ENCODE measurements around the gene EIF4H. TPM values are rescaled to one million over a fixed set of nuclear protein-coding genes. Genes with fewer than 3 reads are reported as not detected.

The EIF4H gene
- total and polyA plus RNA-seq, 9 of the 15 experiments (the other 6 are each of a cell fraction or from before 2014, with no cell fraction given): 11.0 to 435 (median 319) TPM

DNA sequence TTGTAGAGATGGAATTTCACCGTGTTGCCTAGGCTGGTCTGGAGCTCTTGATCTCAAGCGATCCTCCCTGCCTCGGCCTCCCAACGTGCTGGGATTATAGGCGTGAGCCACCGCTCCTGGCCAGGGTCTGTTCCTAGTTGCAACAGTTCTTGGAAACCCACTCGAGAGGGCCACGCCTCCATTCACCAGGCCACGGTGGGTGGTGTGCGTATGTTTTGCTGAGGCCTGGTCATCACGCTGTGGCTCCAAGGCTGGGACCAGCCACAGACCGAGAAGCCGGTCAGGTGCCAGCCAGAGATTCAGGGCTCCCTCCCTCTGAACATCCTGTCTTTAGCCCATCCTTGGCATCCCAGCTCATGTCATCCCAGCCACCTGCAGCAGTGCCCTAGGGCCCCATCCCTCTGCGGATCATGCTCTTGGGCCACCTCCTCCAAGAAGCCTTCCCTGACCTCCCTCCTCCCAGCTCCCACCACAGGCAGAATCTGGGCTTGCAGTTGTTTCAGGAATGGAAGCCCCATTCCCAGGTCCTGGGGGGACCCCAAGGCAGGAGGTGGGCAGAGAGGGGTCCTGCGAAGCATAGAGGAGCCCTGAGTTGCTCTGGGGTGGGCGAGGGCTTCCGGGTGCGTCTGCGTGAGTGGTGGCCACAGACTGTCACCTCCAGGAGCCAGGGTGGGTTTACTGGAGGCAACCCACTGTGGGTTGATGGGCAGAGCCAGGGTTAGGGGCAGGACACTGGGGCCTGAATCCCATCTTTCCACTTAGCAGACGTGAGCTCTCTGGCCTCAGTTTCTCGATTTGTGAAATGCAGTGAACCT lies 40.9 kb downstream of the EIF4H start (continued):
- no peak for TF ChIP-seq PCBP1 (IDR thresholded peaks at IDR 0.05; ENCODE audit: low read depth, low read length, poor library complexity, severe bottlenecking)
- TF ChIP-seq, protein P1, sequence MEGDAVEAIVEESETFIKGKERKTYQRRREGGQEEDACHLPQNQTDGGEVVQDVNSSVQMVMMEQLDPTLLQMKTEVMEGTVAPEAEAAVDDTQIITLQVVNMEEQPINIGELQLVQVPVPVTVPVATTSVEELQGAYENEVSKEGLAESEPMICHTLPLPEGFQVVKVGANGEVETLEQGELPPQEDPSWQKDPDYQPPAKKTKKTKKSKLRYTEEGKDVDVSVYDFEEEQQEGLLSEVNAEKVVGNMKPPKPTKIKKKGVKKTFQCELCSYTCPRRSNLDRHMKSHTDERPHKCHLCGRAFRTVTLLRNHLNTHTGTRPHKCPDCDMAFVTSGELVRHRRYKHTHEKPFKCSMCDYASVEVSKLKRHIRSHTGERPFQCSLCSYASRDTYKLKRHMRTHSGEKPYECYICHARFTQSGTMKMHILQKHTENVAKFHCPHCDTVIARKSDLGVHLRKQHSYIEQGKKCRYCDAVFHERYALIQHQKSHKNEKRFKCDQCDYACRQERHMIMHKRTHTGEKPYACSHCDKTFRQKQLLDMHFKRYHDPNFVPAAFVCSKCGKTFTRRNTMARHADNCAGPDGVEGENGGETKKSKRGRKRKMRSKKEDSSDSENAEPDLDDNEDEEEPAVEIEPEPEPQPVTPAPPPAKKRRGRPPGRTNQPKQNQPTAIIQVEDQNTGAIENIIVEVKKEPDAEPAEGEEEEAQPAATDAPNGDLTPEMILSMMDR (IDR thresholded peaks at IDR 0.05 in 2 of 3, conservative IDR thresholded peaks at IDR 0.05 in 1 of 3; ENCODE audit: insufficient read depth in 2 of 3, low read depth in 1 of 3, low read length in 3 of 3): no peak
- TF ChIP-seq, protein P2, sequence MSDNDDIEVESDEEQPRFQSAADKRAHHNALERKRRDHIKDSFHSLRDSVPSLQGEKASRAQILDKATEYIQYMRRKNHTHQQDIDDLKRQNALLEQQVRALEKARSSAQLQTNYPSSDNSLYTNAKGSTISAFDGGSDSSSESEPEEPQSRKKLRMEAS (CRISPR knock-in tag; IDR thresholded peaks at IDR 0.05): 0 out of 2 replicates have a peak, but pooled peaks have one; percentile 1
- TF ChIP-seq, protein P3, sequence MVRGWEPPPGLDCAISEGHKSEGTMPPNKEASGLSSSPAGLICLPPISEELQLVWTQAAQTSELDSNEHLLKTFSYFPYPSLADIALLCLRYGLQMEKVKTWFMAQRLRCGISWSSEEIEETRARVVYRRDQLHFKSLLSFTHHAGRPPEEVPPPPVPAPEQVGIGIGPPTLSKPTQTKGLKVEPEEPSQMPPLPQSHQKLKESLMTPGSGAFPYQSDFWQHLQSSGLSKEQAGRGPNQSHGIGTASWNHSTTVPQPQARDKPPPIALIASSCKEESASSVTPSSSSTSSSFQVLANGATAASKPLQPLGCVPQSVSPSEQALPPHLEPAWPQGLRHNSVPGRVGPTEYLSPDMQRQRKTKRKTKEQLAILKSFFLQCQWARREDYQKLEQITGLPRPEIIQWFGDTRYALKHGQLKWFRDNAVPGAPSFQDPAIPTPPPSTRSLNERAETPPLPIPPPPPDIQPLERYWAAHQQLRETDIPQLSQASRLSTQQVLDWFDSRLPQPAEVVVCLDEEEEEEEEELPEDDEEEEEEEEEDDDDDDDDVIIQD (CRISPR knock-in tag; IDR thresholded peaks at IDR 0.05): no peak
- no peak for TF ChIP-seq CGGBP1 (CRISPR knock-in tag; IDR thresholded peaks at IDR 0.05)

Measured in K562 (cell line).